Brain microvascular endothelial cell (primary cell): Measurements from ENCODE around the gene OR3A2.
"Not testable (repeated sequence)": the region's sequence is repeated elsewhere in the genome, so short reads cannot be mapped to it uniquely, and the experiment has no call there.

Source experiments
- DNase-seq: peaks from one replicate; pipeline ENCODE4 v3.0.0-alpha.2; 2020
- H3K27ac ChIP-seq: fragments of 250-450 bp; sonication (Bioruptor Pico); 2 replicates; pipeline ENCODE4 v1.5.1; 2020; ENCODE audit warnings: mild to moderate bottlenecking, moderate library complexity
- H3K27me3 ChIP-seq: fragments of 250-450 bp; sonication (Bioruptor Pico); replicated peaks from 2 replicates; pipeline ENCODE4 v1.5.1; 2020; ENCODE audit warnings: mild to moderate bottlenecking
- H3K36me3 ChIP-seq: fragments of 250-450 bp; sonication (Bioruptor Pico); replicated peaks from 2 replicates; pipeline ENCODE4 v1.5.1; 2020; ENCODE audit warnings: mild to moderate bottlenecking
- H3K4me3 ChIP-seq: 2 replicates; pipeline ENCODE4 v1.5.1; 2011; ENCODE audit warnings: low read depth, mild to moderate bottlenecking, control low read depth, low read length, moderate library complexity
- in situ Hi-C: cut with HindIII; loops from 2 replicates; pipeline ENCODE4 v1.10.0; 2017; ENCODE audit warnings: low sequenced_read_pairs, low pct_ligation_motif_present
- TF ChIP-seq, protein P1 (sequence below): IDR thresholded peaks from 2 replicates; pipeline ENCODE4 v1.5.1; 2011; ENCODE audit warnings: low read depth, mild to moderate bottlenecking, moderate library complexity, low read length, control low read depth, inconsistent platforms; ENCODE audit errors: missing control alignments

The OR3A2 gene

DNA sequence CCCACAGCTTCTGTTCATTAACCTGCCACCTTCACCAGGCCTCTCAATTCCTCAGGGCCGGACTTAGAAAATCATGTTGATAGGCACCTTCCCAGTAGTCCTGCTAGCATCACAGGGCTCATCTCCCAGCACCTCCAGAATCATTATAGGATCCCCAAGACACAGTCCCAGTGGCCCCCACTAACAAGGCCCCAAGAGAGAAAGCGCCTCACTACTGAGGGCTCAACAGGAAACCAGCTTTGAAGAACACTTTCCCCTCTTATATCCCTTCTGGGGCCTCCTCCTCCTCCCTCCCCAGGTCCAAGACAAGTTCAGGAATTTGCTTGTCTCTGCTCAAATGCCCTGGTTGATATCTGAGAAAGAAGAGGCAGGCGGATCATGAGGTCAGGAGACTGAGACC, 25.0 kb upstream of the OR3A2 start, which contains the start of gene OR3A3:
Gene OR3A3, plus strand, starts transcription at position 301 of the 400 bp plus-strand sequence.
- in situ Hi-C loops: no loop called here
- TF ChIP-seq, protein P1, sequence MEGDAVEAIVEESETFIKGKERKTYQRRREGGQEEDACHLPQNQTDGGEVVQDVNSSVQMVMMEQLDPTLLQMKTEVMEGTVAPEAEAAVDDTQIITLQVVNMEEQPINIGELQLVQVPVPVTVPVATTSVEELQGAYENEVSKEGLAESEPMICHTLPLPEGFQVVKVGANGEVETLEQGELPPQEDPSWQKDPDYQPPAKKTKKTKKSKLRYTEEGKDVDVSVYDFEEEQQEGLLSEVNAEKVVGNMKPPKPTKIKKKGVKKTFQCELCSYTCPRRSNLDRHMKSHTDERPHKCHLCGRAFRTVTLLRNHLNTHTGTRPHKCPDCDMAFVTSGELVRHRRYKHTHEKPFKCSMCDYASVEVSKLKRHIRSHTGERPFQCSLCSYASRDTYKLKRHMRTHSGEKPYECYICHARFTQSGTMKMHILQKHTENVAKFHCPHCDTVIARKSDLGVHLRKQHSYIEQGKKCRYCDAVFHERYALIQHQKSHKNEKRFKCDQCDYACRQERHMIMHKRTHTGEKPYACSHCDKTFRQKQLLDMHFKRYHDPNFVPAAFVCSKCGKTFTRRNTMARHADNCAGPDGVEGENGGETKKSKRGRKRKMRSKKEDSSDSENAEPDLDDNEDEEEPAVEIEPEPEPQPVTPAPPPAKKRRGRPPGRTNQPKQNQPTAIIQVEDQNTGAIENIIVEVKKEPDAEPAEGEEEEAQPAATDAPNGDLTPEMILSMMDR: no peak
- H3K4me3 ChIP-seq: no peak within 1 kb of the TSS

DNA sequence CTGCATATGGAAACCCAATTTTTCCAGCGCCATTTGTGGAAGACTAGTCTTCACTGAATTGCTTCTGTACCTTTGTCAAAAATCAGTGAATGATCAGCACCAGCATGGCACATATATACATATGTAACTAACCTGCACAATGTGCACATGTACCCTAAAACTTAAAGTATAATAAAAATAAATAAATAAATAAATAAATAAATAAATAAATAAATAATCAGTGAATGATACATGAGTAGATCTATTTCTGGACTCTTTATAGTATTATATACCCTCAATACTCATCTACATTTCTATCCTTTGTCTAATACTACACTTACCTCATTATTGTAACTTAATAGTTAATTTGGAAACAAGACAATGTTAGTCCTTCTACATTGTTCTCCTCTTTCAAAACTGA, 17.7 kb upstream of the OR3A2 start:
- H3K36me3 ChIP-seq, H3K27me3 ChIP-seq, H3K27ac ChIP-seq, in situ Hi-C loops, H3K4me3 ChIP-seq, DNase-seq: not testable (repeated sequence)

More for the DNA sequence above, 25.0 kb upstream of the OR3A2 start, which contains the start of gene OR3A3:
- Histone ChIP-seq H3K27me3 (no peaks in the 10 kb centered on the region), H3K27ac (no peak within 1 kb of the TSS), H3K36me3 (no peaks in the 10 kb centered on the region)
- DNase-seq: no peak

DNA sequence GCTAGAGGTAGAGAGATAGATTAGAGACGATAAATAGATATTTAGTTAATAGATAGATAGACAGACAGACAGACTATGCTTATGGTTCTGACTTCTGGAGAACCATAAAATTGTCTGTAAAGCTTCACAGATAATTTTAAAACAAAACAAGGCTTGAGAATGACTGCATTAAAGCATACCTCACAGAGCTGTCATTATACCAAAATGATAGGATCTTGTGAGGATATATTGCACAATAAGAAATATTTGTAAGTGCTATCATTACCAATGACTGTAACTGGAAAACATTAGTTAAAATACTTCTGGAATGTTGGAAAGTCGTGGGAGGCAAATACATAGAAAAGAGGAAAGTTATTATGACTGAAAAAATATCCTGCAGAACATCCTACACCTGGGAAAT, 15.7 kb upstream of the OR3A2 start:
- in situ Hi-C loops: no loop called here
- no peak for DNase-seq
- Histone ChIP-seq H3K27ac (no peak overlapping the region), H3K4me3 (no peak overlapping the region), H3K36me3 (no peaks in the 10 kb centered on the region), H3K27me3 (no peaks in the 10 kb centered on the region)
- TF ChIP-seq, protein P1: no peak

DNA sequence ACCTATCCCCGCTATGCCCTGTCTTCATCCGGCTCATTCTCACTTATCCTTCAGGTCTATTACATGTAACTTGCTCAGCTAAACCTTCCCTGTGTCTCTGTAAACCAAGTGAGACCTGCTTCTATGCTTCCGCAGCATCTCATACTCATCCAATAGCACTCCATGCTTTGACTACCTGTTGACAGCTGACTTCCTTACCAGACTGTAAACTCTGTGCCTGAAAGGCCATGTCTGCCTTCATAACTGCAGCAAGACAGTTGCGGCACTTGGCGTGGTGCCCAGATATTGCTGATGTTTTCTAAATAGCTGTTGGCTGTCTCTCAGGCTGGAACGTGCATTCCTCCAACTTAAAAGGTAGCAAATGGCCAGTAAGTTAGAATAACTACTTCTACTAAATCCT, 13.9 kb upstream of the OR3A2 start:
- Histone ChIP-seq H3K4me3 (no peak overlapping the region), H3K36me3 (no peaks in the 10 kb centered on the region), H3K27ac (no peak overlapping the region), H3K27me3 (no peaks in the 10 kb centered on the region)
- in situ Hi-C loops: no loop called here
- no peak for DNase-seq
- TF ChIP-seq, protein P1: no peak

DNA sequence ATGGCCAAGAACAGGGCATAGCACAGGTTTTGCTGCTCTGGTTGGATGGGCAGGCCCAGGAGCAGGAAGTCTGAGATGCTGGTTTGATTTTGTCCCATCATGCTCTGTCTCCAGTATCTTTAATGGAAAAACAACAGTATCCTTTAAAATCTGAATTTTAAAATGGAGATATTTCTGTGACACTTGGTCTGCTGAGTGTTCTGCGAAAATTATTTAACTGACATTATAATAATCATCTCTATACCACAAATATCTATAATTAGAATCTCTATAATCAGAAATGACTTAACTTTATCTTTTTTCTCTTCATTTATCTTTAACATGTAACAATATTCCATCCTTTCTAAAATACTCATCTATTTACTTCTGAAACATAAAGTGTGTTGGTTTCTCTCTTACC, 12.2 kb upstream of the OR3A2 start, which contains the start of gene OR1E1:
Gene OR1E1, minus strand, starts transcription at position 101 of the 400 bp plus-strand sequence. Its CDS starts 0 bp downstream, at position 101.
- in situ Hi-C loops: no loop called here
- H3K27ac ChIP-seq: no peak within 1 kb of the TSS
- DNase-seq: no peak
- no peak within 1 kb of the TSS for H3K4me3 ChIP-seq
- TF ChIP-seq, protein P1: no peak
- no peaks in the 10 kb centered on the region for H3K36me3 ChIP-seq
- no peaks in the 10 kb centered on the region for H3K27me3 ChIP-seq

DNA sequence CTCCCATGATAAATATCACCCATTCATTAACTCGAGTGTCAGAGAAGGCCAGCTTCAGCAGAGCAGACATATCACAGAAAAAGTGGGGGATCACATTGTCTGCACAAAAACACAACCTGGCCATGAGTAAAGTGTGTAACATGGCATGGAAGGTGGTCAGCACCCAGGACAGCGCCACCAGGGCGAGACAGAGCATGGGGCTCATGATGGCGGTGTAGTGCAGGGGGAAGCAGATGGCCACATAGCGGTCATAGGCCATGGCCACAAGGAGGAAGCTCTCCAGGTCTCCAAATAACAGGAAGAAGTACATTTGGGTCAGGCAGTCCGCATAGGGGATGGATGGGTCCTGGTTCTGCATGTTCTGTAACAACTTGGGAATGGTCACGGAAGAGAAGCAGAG, 11.7 kb upstream of the OR3A2 start:
- in situ Hi-C loops, H3K36me3 ChIP-seq, H3K27me3 ChIP-seq, DNase-seq, H3K27ac ChIP-seq, H3K4me3 ChIP-seq: not testable (repeated sequence)

DNA sequence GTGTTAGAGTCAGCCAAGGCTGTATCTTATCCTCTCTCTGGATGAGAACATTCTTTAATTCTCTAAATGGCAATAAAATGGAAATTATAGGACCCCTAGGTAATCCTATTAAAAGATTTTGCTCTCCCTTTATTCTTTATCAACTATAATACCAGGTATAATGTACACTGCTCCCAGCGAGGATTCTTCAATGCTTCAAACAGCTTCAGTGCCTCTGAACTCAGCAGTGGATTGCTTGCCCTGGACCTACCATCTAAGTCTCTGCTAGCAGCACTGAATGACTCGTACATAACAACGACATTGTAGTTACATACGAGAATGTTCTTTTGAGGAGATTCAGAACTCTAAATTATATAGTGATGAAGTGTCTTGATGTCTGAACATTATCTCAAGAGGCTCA, 3.7 kb upstream of the OR3A2 start:
- in situ Hi-C loops: no loop called here
- no peak overlapping the region for H3K27ac ChIP-seq
- no peaks in the 10 kb centered on the region for H3K36me3 ChIP-seq
- DNase-seq: no peak
- no peak overlapping the region for H3K4me3 ChIP-seq
- TF ChIP-seq, protein P1: no peak
- H3K27me3 ChIP-seq: no peaks in the 10 kb centered on the region
